Hepatocyte (in vitro differentiated cells): ENCODE data around the gene ASTN2. TPM values are rescaled to one million over a fixed set of nuclear protein-coding genes. Genes with fewer than 3 reads are reported as not detected.

Experiments
- DNase-seq: peaks from one replicate; pipeline ENCODE4 v3.0.0-alpha.2; 2016; ENCODE audit warnings: low spot score
- H2AFZ ChIP-seq: fragments of 200-600 bp; sonication (generic); 2 replicates; pipeline ENCODE4 v1.6.0; 2016; ENCODE audit warnings: antibody characterized with exemption, mild to moderate bottlenecking
- H3K27ac ChIP-seq: fragments of 200-600 bp; sonication (generic); 2 replicates; pipeline ENCODE4 v1.5.1; 2016; ENCODE audit warnings: mild to moderate bottlenecking
- H3K27me3 ChIP-seq: fragments of 200-600 bp; sonication (generic); 2 replicates; pipeline ENCODE4 v1.6.1; 2016
- H3K36me3 ChIP-seq: fragments of 200-600 bp; sonication (generic); replicated peaks from 2 replicates; pipeline ENCODE4 v1.5.1; 2016; ENCODE audit warnings: low read depth; ENCODE audit not compliant: insufficient read depth
- H3K4me1 ChIP-seq: fragments of 200-600 bp; sonication (generic); 2 replicates; pipeline ENCODE4 v1.5.1; 2016; ENCODE audit warnings: mild to moderate bottlenecking, moderate library complexity; ENCODE audit not compliant: insufficient read depth
- H3K4me2 ChIP-seq: fragments of 200-600 bp; sonication (generic); 2 replicates; pipeline ENCODE4 v1.6.0; 2016
- H3K4me3 ChIP-seq: fragments of 200-600 bp; sonication (generic); 2 replicates; pipeline ENCODE4 v1.5.1; 2016; ENCODE audit warnings: mild to moderate bottlenecking
- H3K79me2 ChIP-seq: fragments of 200-600 bp; sonication (generic); 2 replicates; pipeline ENCODE4 v1.6.0; 2017; ENCODE audit warnings: mild to moderate bottlenecking
- H3K9me2 ChIP-seq: fragments of 200-600 bp; sonication (generic); replicated peaks from 2 replicates; pipeline ENCODE4 v1.6.0; 2017; ENCODE audit warnings: mild to moderate bottlenecking; ENCODE audit not compliant: insufficient read depth
- H3K9me3 ChIP-seq: fragments of 200-600 bp; sonication (generic); 2 replicates; pipeline ENCODE4 v1.5.1; 2016; ENCODE audit warnings: low read depth, mild to moderate bottlenecking
- H4K20me1 ChIP-seq: fragments of 200-600 bp; sonication (generic); 2 replicates; pipeline ENCODE4 v1.6.0; 2016; ENCODE audit warnings: mild to moderate bottlenecking; ENCODE audit not compliant: insufficient read depth, poor library complexity, severe bottlenecking
- CTCF ChIP-seq: fragments of 200-600 bp; sonication (generic); IDR thresholded peaks from 2 replicates; pipeline ENCODE4 v1.5.1; 2016; ENCODE audit warnings: antibody characterized with exemption, mild to moderate bottlenecking; ENCODE audit not compliant: poor library complexity
- EZH2 ChIP-seq: fragments of 200-600 bp; sonication (generic); IDR thresholded peaks from 2 replicates; pipeline ENCODE4 v1.6.1; 2016; ENCODE audit warnings: antibody characterized with exemption, mild to moderate bottlenecking, borderline replicate concordance
- EZH2phosphoT487 ChIP-seq: fragments of 200-600 bp; sonication (generic); IDR thresholded peaks from one replicate; pipeline ENCODE4 v1.6.1; 2018; ENCODE audit warnings: antibody characterized with exemption, mild to moderate bottlenecking, low read depth, moderate library complexity; ENCODE audit not compliant: unreplicated experiment, severe bottlenecking
- WGBS: methylation state at CpG from one replicate; pipeline ENCODE4 v1.1.6; 2016; ENCODE audit warnings: low lambda C conversion rate; ENCODE audit errors: missing lambda C conversion rate; 5-methylcytosine and 5-hydroxymethylcytosine counted together
- polyA plus RNA-seq: library from polyadenylated mRNA; unstranded; fragments of >200 nt; fragmentation: Nextera tagmentation; extraction: Ambion mirVana; gene quantifications from 2 replicates; pipeline ENCODE4 v1.2.1, GENCODE V29; 2016
- total RNA-seq: library from RNA; depleted of rRNA; stranded (reverse); fragments of >200 nt; gene quantifications from 2 replicates; pipeline ENCODE4 v1.2.3, GENCODE V29; 2014

The ASTN2 gene
- total and polyA plus RNA-seq, 2 experiments from 2014 or later, result 6.4 to 8.4 TPM

- H3K36me3 ChIP-seq, result no peaks in the 10 kb centered on the region
- no peaks in the 10 kb centered on the region for H3K9me3 ChIP-seq
- no peaks in the 10 kb centered on the region for H3K27me3 ChIP-seq
- no peak overlapping the region for H3K4me2 ChIP-seq
- H3K79me2 ChIP-seq, result no peaks in the 10 kb centered on the region
- H3K27ac ChIP-seq, result no peak overlapping the region
- H4K20me1 ChIP-seq, result no peaks in the 10 kb centered on the region
- 48% methylated on average over 1 of the region's 1 CpG for WGBS
- H3K9me2 ChIP-seq, result no peaks in the 10 kb centered on the region
- no peaks in the 10 kb centered on the region for H3K4me1 ChIP-seq
- no peak overlapping the region for H3K4me3 ChIP-seq
- no peak for TF ChIP-seq EZH2phosphoT487
- TF ChIP-seq CTCF, result no peak
- no peak for TF ChIP-seq EZH2
- H2AFZ ChIP-seq, result no peak overlapping the region
- DNase-seq, result no peak
Observed at GRCh38 chr9:117231012-117231411, 183.8 kb downstream of the ASTN2 start.

- 69% methylated on average over 4 of the region's 4 CpGs for whole genome bisulfite sequencing
- no peaks in the 10 kb centered on the region for H3K36me3 ChIP-seq
Observed at GRCh38 chr9:117224695-117225094, 190.2 kb downstream of the ASTN2 start.

GRCh38 chr9:117218951-117219350 lies 195.9 kb downstream of the ASTN2 start:
- Histone ChIP-seq H3K79me2 (no peaks in the 10 kb centered on the region), H3K9me3 (no peaks in the 10 kb centered on the region), H3K4me2 (no peak overlapping the region), H4K20me1 (no peaks in the 10 kb centered on the region), H3K27ac (no peak overlapping the region), H3K27me3 (no peaks in the 10 kb centered on the region), H2AFZ (no peak overlapping the region), H3K36me3 (no peaks in the 10 kb centered on the region), H3K4me1 (no peaks in the 10 kb centered on the region), H3K9me2 (no peaks in the 10 kb centered on the region), H3K4me3 (no peak overlapping the region)
- WGBS, result 59% methylated on average over 3 of the region's 3 CpGs
- TF ChIP-seq EZH2phosphoT487 (no peak), EZH2 (no peak), CTCF (no peak)
- DNase-seq, result no peak

More at GRCh38 chr9:117224695-117225094, 190.2 kb downstream of the ASTN2 start:
- Histone ChIP-seq H3K4me2 (no peak overlapping the region), H3K27me3 (no peaks in the 10 kb centered on the region), H3K27ac (no peak overlapping the region), H3K4me1 (no peaks in the 10 kb centered on the region), H2AFZ (no peak overlapping the region), H3K79me2 (no peaks in the 10 kb centered on the region), H3K4me3 (no peak overlapping the region), H3K9me2 (no peaks in the 10 kb centered on the region), H3K9me3 (no peaks in the 10 kb centered on the region), H4K20me1 (no peaks in the 10 kb centered on the region)
- no peak for DNase-seq
- TF ChIP-seq EZH2 (no peak), EZH2phosphoT487 (no peak), CTCF (no peak)

- Histone ChIP-seq H2AFZ (no peak overlapping the region), H3K4me2 (no peak overlapping the region), H3K4me1 (no peaks in the 10 kb centered on the region), H3K27me3 (no peaks in the 10 kb centered on the region), H3K79me2 (no peaks in the 10 kb centered on the region), H3K27ac (no peak overlapping the region), H3K36me3 (no peaks in the 10 kb centered on the region), H3K9me2 (no peaks in the 10 kb centered on the region), H3K4me3 (no peak overlapping the region), H3K9me3 (no peaks in the 10 kb centered on the region), H4K20me1 (no peaks in the 10 kb centered on the region)
- no peak for DNase-seq
- 98% methylated on average over 23 of the region's 23 CpGs for WGBS
- TF ChIP-seq CTCF (no peak), EZH2phosphoT487 (no peak), EZH2 (no peak)
Observed at GRCh38 chr9:117214416-117214815, 200.4 kb downstream of the ASTN2 start.
